ENCODE results near the gene PLEKHG5. TPM values are rescaled to one million over a fixed set of nuclear protein-coding genes. Genes with fewer than 3 reads are reported as not detected.

PLEKHG5 gene
- total RNA-seq, 1 donor from 2014 or later, result 32.4 TPM

GRCh38 chr1:6464514-6464836, 27.0 kb downstream of the PLEKHG5 start:
- Mint-ChIP-seq H3K9me3 (ENCODE audit: low read depth) (no peaks in the 10 kb centered on the region), H3K27ac (ENCODE audit: unreplicated experiment) (no peak overlapping the region), H3K36me3 (ENCODE audit: low read depth) (peaks cover 27% of the 10 kb centered on the region), H3K4me1 (ENCODE audit: low read depth) (no peaks in the 10 kb centered on the region), H3K27me3 (ENCODE audit: low read depth) (no peaks in the 10 kb centered on the region), H3K4me3 (ENCODE audit: unreplicated experiment) (no peak overlapping the region)
- DNase-seq (ENCODE audit: low spot score), result no peak
- TF ChIP-seq, protein P1, sequence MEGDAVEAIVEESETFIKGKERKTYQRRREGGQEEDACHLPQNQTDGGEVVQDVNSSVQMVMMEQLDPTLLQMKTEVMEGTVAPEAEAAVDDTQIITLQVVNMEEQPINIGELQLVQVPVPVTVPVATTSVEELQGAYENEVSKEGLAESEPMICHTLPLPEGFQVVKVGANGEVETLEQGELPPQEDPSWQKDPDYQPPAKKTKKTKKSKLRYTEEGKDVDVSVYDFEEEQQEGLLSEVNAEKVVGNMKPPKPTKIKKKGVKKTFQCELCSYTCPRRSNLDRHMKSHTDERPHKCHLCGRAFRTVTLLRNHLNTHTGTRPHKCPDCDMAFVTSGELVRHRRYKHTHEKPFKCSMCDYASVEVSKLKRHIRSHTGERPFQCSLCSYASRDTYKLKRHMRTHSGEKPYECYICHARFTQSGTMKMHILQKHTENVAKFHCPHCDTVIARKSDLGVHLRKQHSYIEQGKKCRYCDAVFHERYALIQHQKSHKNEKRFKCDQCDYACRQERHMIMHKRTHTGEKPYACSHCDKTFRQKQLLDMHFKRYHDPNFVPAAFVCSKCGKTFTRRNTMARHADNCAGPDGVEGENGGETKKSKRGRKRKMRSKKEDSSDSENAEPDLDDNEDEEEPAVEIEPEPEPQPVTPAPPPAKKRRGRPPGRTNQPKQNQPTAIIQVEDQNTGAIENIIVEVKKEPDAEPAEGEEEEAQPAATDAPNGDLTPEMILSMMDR (IDR thresholded peaks at IDR 0.05), result no peak

GRCh38 chr1:6463120-6463412, 28.4 kb downstream of the PLEKHG5 start:
- peaks cover 22% of the 10 kb centered on the region for H3K36me3 Mint-ChIP-seq (ENCODE audit: low read depth)
- no peak for DNase-seq (ENCODE audit: low spot score)
- TF ChIP-seq, protein P1 (IDR thresholded peaks at IDR 0.05), result no peak
- H3K27ac Mint-ChIP-seq (ENCODE audit: unreplicated experiment), result no peak overlapping the region
- no peaks in the 10 kb centered on the region for H3K27me3 Mint-ChIP-seq (ENCODE audit: low read depth)
- H3K9me3 Mint-ChIP-seq (ENCODE audit: low read depth), result no peaks in the 10 kb centered on the region
- no peak overlapping the region for H3K4me3 Mint-ChIP-seq (ENCODE audit: unreplicated experiment)
- H3K4me1 Mint-ChIP-seq (ENCODE audit: low read depth), result no peaks in the 10 kb centered on the region

DNA sequence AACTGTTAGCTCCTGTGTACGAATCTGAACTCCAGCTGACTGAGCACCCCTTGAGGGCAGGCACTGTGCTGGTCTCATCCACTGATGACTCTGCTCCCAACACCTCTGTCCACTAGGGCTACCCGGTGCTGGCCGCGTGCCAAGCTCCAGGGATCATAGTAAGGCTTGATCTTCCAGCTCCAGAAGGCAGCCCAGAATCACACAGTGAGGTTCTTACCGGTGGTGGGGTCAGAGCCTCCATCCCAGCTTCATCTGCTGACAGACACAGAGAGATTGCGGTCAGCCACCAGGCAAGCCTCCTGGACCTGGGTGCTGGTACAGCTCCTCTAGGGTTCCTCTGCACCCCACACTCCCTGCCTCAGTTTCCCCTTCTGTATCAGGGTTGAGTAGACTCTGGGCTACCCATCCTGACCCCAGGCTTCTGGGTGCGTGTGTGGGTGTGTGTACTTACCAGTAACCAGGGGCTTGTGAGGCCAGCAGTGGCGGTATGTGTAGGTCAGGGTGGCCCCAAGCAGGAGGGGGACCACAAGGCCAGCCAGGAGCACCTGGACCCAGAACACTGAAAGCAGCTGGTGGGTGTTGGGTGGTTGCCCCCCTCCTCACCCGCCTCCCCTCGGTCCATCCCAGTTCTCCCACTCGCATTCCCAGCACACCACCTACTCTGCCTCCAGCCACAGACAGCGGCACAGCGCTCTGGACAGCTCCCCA, 28.9 kb downstream of the PLEKHG5 start:
- TF ChIP-seq, protein P1 (IDR thresholded peaks at IDR 0.05), result no peak
- no peaks in the 10 kb centered on the region for H3K27me3 Mint-ChIP-seq (ENCODE audit: low read depth)
- H3K4me1 Mint-ChIP-seq (ENCODE audit: low read depth), result no peaks in the 10 kb centered on the region
- H3K4me3 Mint-ChIP-seq (ENCODE audit: unreplicated experiment), result no peak overlapping the region
- peaks cover 21% of the 10 kb centered on the region for H3K36me3 Mint-ChIP-seq (ENCODE audit: low read depth)
- H3K27ac Mint-ChIP-seq (ENCODE audit: unreplicated experiment), result no peak overlapping the region
- H3K9me3 Mint-ChIP-seq (ENCODE audit: low read depth), result no peaks in the 10 kb centered on the region
- peak; percentile 82 for DNase-seq (ENCODE audit: low spot score)

DNA sequence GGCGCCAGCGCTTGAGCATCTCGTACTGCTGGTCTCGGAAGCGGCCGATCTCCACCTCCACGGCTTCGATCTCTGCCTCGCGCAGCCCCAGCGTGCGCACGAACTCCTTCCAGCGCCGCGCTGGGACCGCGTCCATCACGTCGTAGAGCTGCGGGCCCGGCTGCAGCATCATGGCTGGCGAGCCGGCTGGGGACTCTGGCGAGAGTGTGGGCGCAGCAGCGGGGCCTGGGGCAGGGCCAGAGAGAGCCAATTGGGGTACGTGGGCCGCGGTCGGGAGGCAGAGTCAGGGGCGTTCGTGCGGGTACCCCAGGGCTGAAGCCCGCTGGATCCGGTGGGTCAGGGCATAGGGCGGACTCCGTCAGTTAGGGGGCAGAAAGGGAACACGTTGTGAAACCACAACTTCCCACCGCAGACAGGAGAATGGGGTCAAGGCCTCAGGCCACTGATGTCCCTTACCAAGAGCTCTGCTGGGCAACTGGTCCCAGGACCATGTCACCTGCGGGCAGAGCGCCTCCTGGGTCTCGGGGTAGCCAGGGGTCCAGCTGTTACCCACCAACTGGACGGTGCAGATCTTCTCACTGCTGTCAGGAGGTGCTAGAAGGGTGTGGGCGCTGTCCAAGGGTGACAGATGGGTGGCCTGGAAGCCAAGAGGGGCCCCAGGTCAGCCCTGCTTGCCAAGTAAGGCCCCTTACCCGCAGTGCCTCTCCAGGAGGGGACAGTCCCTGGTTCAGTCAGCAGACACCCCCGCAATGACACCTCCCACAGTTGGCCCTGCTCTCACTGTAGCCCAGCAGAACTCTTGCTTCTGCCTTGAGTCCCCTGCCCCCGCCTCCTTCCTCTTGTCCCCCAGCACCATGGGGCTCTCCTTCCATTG, 29.7 kb downstream of the PLEKHG5 start:
- H3K27me3 Mint-ChIP-seq (ENCODE audit: low read depth), result no peaks in the 10 kb centered on the region
- H3K4me1 Mint-ChIP-seq (ENCODE audit: low read depth), result no peaks in the 10 kb centered on the region
- H3K9me3 Mint-ChIP-seq (ENCODE audit: low read depth), result no peaks in the 10 kb centered on the region
- TF ChIP-seq, protein P1 (IDR thresholded peaks at IDR 0.05), result no peak
- no peak overlapping the region for H3K4me3 Mint-ChIP-seq (ENCODE audit: unreplicated experiment)
- H3K27ac Mint-ChIP-seq (ENCODE audit: unreplicated experiment), result no peak overlapping the region
- peaks cover 18% of the 10 kb centered on the region for H3K36me3 Mint-ChIP-seq (ENCODE audit: low read depth)
- peak; percentile 92 for DNase-seq (ENCODE audit: low spot score)

DNA sequence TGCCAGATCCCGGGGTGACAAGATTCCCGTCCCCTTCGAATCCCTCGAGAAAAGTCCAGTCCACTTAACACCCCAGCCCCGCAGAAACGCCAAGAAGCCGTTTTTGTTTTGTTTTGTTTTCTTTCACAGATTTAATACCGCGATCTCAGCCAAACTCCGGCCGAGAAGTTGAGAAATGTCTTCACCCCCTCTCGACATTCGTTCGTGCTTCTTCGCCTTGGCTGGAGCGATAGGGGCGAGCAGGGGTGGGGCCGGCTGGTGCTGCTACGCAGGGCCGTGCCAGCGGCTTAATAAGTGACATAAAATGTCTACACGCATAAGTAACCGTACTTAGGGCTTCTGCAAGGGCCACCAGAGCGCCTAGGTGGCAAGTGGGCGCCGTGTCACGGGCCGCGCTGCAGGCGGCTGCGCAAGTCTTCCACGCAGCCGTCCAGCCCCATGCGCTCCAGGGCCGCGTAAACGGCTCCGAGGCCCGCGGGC, 30.4 kb downstream of the PLEKHG5 start:
- Mint-ChIP-seq H3K4me3 (ENCODE audit: unreplicated experiment) (no peak overlapping the region), H3K9me3 (ENCODE audit: low read depth) (no peaks in the 10 kb centered on the region), H3K27ac (ENCODE audit: unreplicated experiment) (no peak overlapping the region), H3K27me3 (ENCODE audit: low read depth) (no peaks in the 10 kb centered on the region), H3K36me3 (ENCODE audit: low read depth) (peaks cover 18% of the 10 kb centered on the region), H3K4me1 (ENCODE audit: low read depth) (no peaks in the 10 kb centered on the region)
- TF ChIP-seq, protein P1 (IDR thresholded peaks at IDR 0.05), result no peak
- no peak for DNase-seq (ENCODE audit: low spot score)

Data from chondrocyte (in vitro differentiated cells).